Neural cell (in vitro differentiated cells): ENCODE results near the gene C6orf118. TPM values are rescaled to one million over a fixed set of nuclear protein-coding genes. Genes with fewer than 3 reads are reported as not detected.

ENCODE experiments used
- H2AFZ ChIP-seq: fragments of 200-600, 300-800 bp; sonication (generic), shearing (Covaris generic); 2 replicates; pipeline ENCODE4 v1.6.0; 2014; ENCODE audit warnings: low read depth, mild to moderate bottlenecking, antibody characterized with exemption, low read length, moderate library complexity
- H3F3A ChIP-seq: fragments of 200-600 bp; shearing (Covaris generic); 2 replicates; pipeline ENCODE4 v1.6.1; 2016; ENCODE audit warnings: mild to moderate bottlenecking, moderate library complexity, mixed read lengths, antibody characterized with exemption, low read length; ENCODE audit not compliant: insufficient read depth, poor library complexity, severe bottlenecking
- H3K27ac ChIP-seq: fragments of 200-600, 300-800 bp; sonication (generic), shearing (Covaris generic); 2 replicates; pipeline ENCODE4 v1.5.1; 2014; ENCODE audit warnings: mild to moderate bottlenecking, low read length, moderate library complexity
- H3K27me3 ChIP-seq: fragments of 300-800, 200-600 bp; sonication (generic), shearing (Covaris generic); 2 replicates; pipeline ENCODE4 v1.6.0; 2014; ENCODE audit warnings: mild to moderate bottlenecking, low read depth, low read length, moderate library complexity; ENCODE audit not compliant: insufficient read depth
- H3K36me3 ChIP-seq: fragments of 300-800, 200-600 bp; sonication (generic), shearing (Covaris generic); 2 replicates; pipeline ENCODE4 v1.5.1; 2014; ENCODE audit warnings: mild to moderate bottlenecking, antibody characterized with exemption, low read length, moderate library complexity; ENCODE audit not compliant: insufficient read depth
- H3K4me2 ChIP-seq: fragments of 300-800, 200-600 bp; sonication (generic), shearing (Covaris generic); 2 replicates; pipeline ENCODE4 v1.6.0; 2014; ENCODE audit warnings: mild to moderate bottlenecking, low read length
- H3K4me3 ChIP-seq: fragments of 300-800, 200-600 bp; sonication (generic), shearing (Covaris generic); 2 replicates; pipeline ENCODE4 v1.5.1; 2014; ENCODE audit warnings: mild to moderate bottlenecking, low read length, moderate library complexity
- H3K79me2 ChIP-seq: fragments of 200-600 bp; shearing (Covaris generic); replicated peaks from 2 replicates; pipeline ENCODE4 v1.6.0; 2014; ENCODE audit warnings: mild to moderate bottlenecking, low read length, moderate library complexity; ENCODE audit not compliant: insufficient read depth
- H3K9ac ChIP-seq: fragments of 300-800, 200-600 bp; sonication (generic), shearing (Covaris generic); 2 replicates; pipeline ENCODE4 v1.6.1; 2016; ENCODE audit warnings: mild to moderate bottlenecking, low read length, mixed read lengths
- H3K9me2 ChIP-seq: fragments of 200-600 bp; shearing (Covaris generic); 2 replicates; pipeline ENCODE4 v1.6.1; 2016; ENCODE audit warnings: mild to moderate bottlenecking, low read length, mixed read lengths; ENCODE audit not compliant: insufficient read depth
- H3K9me3 ChIP-seq: fragments of 200-600, 300-800 bp; sonication (generic), shearing (Covaris generic); 2 replicates; pipeline ENCODE4 v1.6.1; 2016; ENCODE audit warnings: mild to moderate bottlenecking, mixed run types, low read length, moderate library complexity, mixed read lengths
- H4K20me1 ChIP-seq: fragments of 200-600 bp; shearing (Covaris generic); 2 replicates; pipeline ENCODE4 v1.6.1; 2016; ENCODE audit warnings: mild to moderate bottlenecking, mixed run types; ENCODE audit not compliant: insufficient read depth
- CTCF ChIP-seq: fragments of 450-650 bp; IDR thresholded peaks from 2 replicates; pipeline ENCODE4 v1.5.1; 2014; ENCODE audit warnings: antibody characterized with exemption, mild to moderate bottlenecking, moderate library complexity; ENCODE audit not compliant: poor library complexity, severe bottlenecking
- EP300 ChIP-seq: fragments of 450-650 bp; conservative IDR thresholded peaks from 2 replicates; pipeline ENCODE4 v1.6.1; 2014; ENCODE audit warnings: antibody characterized with exemption, mild to moderate bottlenecking, moderate library complexity; ENCODE audit not compliant: poor library complexity, severe bottlenecking
- EZH2 ChIP-seq: fragments of 200-600, 300-800 bp; shearing (Covaris generic), sonication (generic); IDR thresholded peaks from 2 replicates; pipeline ENCODE4 v1.6.1; 2014; ENCODE audit warnings: antibody characterized with exemption, low read length, borderline replicate concordance, mild to moderate bottlenecking; ENCODE audit not compliant: insufficient read depth, poor library complexity, severe bottlenecking
- MXI1 ChIP-seq: fragments of 450-650 bp; conservative IDR thresholded peaks from 2 replicates; pipeline ENCODE4 v1.6.1; 2014; ENCODE audit warnings: antibody characterized with exemption, mild to moderate bottlenecking; ENCODE audit not compliant: poor library complexity, severe bottlenecking
- POLR2AphosphoS5 ChIP-seq: IDR thresholded peaks from 2 replicates; pipeline ENCODE4 v1.6.1; 2012
- RAD21 ChIP-seq: fragments of 450-650 bp; conservative IDR thresholded peaks from 2 replicates; pipeline ENCODE4 v1.6.1; 2014; ENCODE audit warnings: antibody characterized with exemption, mild to moderate bottlenecking, moderate library complexity
- SMC3 ChIP-seq: fragments of 450-650 bp; conservative IDR thresholded peaks from 2 replicates; pipeline ENCODE4 v1.6.1; 2014; ENCODE audit warnings: antibody characterized with exemption, mild to moderate bottlenecking, moderate library complexity; ENCODE audit not compliant: poor library complexity
- TAF1 ChIP-seq: IDR thresholded peaks from 2 replicates; pipeline ENCODE4 v1.6.1; 2012; ENCODE audit warnings: low read depth
- polyA plus RNA-seq: library from polyadenylated mRNA; depleted of rRNA; stranded (reverse); fragments of >200 nt; gene quantifications from 2 replicates; pipeline ENCODE4 v1.2.3, GENCODE V29; 2014
- TF ChIP-seq, protein P1 (sequence below): IDR thresholded peaks from 2 replicates; pipeline ENCODE4 v1.6.1; 2012; ENCODE audit warnings: borderline replicate concordance

Gene C6orf118
- polyA plus RNA-seq, 1 donor from 2014 or later: 5.2 TPM

- Histone ChIP-seq H3K9ac (no peak overlapping the region), H3K4me2 (no peak overlapping the region), H3K36me3 (no peaks in the 10 kb centered on the region), H3K4me3 (no peak overlapping the region), H3K9me3 (no peaks in the 10 kb centered on the region), H3F3A (no peaks in the 10 kb centered on the region), H3K9me2 (no peaks in the 10 kb centered on the region), H4K20me1 (no peaks in the 10 kb centered on the region), H3K27me3 (no peaks in the 10 kb centered on the region), H2AFZ (no peak overlapping the region), H3K27ac (no peak overlapping the region), H3K79me2 (no peaks in the 10 kb centered on the region)
- no peak for TF ChIP-seq POLR2AphosphoS5
- TF ChIP-seq RAD21: no peak
- TF ChIP-seq MXI1: no peak
- TF ChIP-seq EP300: no peak
- TF ChIP-seq TAF1: no peak
- TF ChIP-seq CTCF: no peak
- no peak for TF ChIP-seq EZH2
- TF ChIP-seq, protein P1, sequence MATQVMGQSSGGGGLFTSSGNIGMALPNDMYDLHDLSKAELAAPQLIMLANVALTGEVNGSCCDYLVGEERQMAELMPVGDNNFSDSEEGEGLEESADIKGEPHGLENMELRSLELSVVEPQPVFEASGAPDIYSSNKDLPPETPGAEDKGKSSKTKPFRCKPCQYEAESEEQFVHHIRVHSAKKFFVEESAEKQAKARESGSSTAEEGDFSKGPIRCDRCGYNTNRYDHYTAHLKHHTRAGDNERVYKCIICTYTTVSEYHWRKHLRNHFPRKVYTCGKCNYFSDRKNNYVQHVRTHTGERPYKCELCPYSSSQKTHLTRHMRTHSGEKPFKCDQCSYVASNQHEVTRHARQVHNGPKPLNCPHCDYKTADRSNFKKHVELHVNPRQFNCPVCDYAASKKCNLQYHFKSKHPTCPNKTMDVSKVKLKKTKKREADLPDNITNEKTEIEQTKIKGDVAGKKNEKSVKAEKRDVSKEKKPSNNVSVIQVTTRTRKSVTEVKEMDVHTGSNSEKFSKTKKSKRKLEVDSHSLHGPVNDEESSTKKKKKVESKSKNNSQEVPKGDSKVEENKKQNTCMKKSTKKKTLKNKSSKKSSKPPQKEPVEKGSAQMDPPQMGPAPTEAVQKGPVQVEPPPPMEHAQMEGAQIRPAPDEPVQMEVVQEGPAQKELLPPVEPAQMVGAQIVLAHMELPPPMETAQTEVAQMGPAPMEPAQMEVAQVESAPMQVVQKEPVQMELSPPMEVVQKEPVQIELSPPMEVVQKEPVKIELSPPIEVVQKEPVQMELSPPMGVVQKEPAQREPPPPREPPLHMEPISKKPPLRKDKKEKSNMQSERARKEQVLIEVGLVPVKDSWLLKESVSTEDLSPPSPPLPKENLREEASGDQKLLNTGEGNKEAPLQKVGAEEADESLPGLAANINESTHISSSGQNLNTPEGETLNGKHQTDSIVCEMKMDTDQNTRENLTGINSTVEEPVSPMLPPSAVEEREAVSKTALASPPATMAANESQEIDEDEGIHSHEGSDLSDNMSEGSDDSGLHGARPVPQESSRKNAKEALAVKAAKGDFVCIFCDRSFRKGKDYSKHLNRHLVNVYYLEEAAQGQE: no peak
- TF ChIP-seq SMC3: no peak
These were observed 7.8 kb downstream of the C6orf118 start for GRCh38 chr6:165301372-165302246.

DNA sequence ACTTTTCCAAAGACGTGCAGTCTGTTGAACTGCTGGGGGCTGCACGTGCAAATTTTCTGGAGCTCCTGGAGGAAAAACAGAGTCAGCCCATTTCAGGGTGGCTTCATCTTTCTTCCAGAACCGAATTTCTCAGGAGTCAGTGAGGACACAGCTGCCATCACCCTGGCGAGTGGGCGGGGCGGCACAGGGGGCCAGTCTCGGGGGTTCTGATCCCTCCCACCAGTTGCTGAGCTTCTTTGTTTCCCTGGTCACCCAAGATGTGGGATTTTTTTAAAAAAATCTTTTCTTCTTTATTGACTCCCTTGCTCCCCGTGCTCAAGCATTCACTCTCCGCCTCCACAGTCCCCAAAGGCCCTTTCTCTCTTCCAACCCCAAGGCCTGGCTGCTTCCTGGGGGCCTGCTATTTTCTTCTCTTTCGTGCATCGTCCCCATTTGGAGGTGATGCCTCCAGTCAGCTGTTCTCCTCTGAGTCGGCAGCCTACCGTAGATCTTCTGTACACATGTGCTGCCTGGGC is 8.9 kb downstream of the C6orf118 start:
- H3K4me2 ChIP-seq: no peak overlapping the region

More for the DNA sequence above, 8.9 kb downstream of the C6orf118 start:
- no peaks in the 10 kb centered on the region for H3K9me2 ChIP-seq
- H4K20me1 ChIP-seq: no peaks in the 10 kb centered on the region
- no peaks in the 10 kb centered on the region for H3K79me2 ChIP-seq
- no peaks in the 10 kb centered on the region for H3F3A ChIP-seq
- H2AFZ ChIP-seq: no peak overlapping the region
- no peaks in the 10 kb centered on the region for H3K27me3 ChIP-seq
- no peak overlapping the region for H3K4me3 ChIP-seq
- no peaks in the 10 kb centered on the region for H3K9me3 ChIP-seq
- no peak for TF ChIP-seq POLR2AphosphoS5
- TF ChIP-seq, protein P1: no peak
- no peak for TF ChIP-seq EZH2
- no peak for TF ChIP-seq CTCF
- TF ChIP-seq TAF1: no peak
- TF ChIP-seq RAD21: no peak
- TF ChIP-seq MXI1: no peak
- TF ChIP-seq EP300: no peak
- TF ChIP-seq SMC3: no peak
- H3K9ac ChIP-seq: no peak overlapping the region
- no peaks in the 10 kb centered on the region for H3K36me3 ChIP-seq
- H3K27ac ChIP-seq: no peak overlapping the region
